Measurements from ENCODE around the gene MARK1. TPM values are rescaled to one million over a fixed set of nuclear protein-coding genes. Genes with fewer than 3 reads are reported as not detected.

Gene MARK1
- total RNA-seq, 1 donor from 2014 or later, result 105 TPM

- Mint-ChIP-seq H3K36me3 (ENCODE audit: unreplicated experiment) (peaks cover 5% of the 10 kb centered on the region), H3K27ac (ENCODE audit: unreplicated experiment) (no peak overlapping the region), H3K27me3 (ENCODE audit: unreplicated experiment) (no peaks in the 10 kb centered on the region)
Observed at GRCh38 chr1:220706480-220706879, 178.5 kb downstream of the MARK1 start.

DNA sequence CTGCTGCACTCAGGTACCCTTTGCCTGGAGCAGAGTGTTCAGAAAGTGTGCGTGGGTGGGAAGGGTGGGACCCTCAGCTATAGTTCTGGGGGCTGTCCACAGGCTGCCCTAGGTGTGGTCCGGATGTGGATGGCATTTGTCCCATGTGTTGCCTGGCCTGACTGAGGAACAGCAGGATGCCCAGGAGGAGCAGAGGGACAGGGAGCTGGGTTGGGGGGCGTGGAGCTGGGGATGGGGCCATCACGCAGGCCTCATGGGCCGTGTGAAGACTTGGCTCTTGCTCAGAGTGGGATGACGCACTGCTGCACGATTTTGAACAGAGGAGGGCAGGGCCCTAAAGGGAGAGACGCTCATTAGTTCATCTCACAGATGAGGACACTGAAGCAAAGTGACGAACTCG is 179.2 kb downstream of the MARK1 start:
- TF ChIP-seq, protein P1, sequence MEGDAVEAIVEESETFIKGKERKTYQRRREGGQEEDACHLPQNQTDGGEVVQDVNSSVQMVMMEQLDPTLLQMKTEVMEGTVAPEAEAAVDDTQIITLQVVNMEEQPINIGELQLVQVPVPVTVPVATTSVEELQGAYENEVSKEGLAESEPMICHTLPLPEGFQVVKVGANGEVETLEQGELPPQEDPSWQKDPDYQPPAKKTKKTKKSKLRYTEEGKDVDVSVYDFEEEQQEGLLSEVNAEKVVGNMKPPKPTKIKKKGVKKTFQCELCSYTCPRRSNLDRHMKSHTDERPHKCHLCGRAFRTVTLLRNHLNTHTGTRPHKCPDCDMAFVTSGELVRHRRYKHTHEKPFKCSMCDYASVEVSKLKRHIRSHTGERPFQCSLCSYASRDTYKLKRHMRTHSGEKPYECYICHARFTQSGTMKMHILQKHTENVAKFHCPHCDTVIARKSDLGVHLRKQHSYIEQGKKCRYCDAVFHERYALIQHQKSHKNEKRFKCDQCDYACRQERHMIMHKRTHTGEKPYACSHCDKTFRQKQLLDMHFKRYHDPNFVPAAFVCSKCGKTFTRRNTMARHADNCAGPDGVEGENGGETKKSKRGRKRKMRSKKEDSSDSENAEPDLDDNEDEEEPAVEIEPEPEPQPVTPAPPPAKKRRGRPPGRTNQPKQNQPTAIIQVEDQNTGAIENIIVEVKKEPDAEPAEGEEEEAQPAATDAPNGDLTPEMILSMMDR (IDR thresholded peaks at IDR 0.05; ENCODE audit: partially characterized antibody, unreplicated experiment), result no peak
- DNase-seq, result no peak
- H3K27ac Mint-ChIP-seq (ENCODE audit: unreplicated experiment), result no peak overlapping the region
- no peak overlapping the region for H3K4me3 Mint-ChIP-seq (ENCODE audit: unreplicated experiment)
- H3K36me3 Mint-ChIP-seq (ENCODE audit: unreplicated experiment), result peaks cover 5% of the 10 kb centered on the region
- no peaks in the 10 kb centered on the region for H3K4me1 Mint-ChIP-seq (ENCODE audit: low read depth, unreplicated experiment)
- H3K27me3 Mint-ChIP-seq (ENCODE audit: unreplicated experiment), result no peaks in the 10 kb centered on the region
- H3K9me3 Mint-ChIP-seq (ENCODE audit: unreplicated experiment), result peaks cover 1% of the 10 kb centered on the region

More at GRCh38 chr1:220706480-220706879, 178.5 kb downstream of the MARK1 start:
- DNase-seq, result no peak
- H3K9me3 Mint-ChIP-seq (ENCODE audit: unreplicated experiment), result peaks cover 1% of the 10 kb centered on the region
- no peak overlapping the region for H3K4me3 Mint-ChIP-seq (ENCODE audit: unreplicated experiment)
- H3K4me1 Mint-ChIP-seq (ENCODE audit: low read depth, unreplicated experiment), result no peaks in the 10 kb centered on the region
- TF ChIP-seq, protein P1 (IDR thresholded peaks at IDR 0.05; ENCODE audit: partially characterized antibody, unreplicated experiment), result no peak

- TF ChIP-seq, protein P1 (IDR thresholded peaks at IDR 0.05; ENCODE audit: partially characterized antibody, unreplicated experiment), result no peak
- Mint-ChIP-seq H3K27me3 (ENCODE audit: unreplicated experiment) (no peaks in the 10 kb centered on the region), H3K9me3 (ENCODE audit: unreplicated experiment) (peaks cover 1% of the 10 kb centered on the region), H3K27ac (ENCODE audit: unreplicated experiment) (no peak overlapping the region), H3K4me3 (ENCODE audit: unreplicated experiment) (no peak overlapping the region), H3K4me1 (ENCODE audit: low read depth, unreplicated experiment) (no peaks in the 10 kb centered on the region), H3K36me3 (ENCODE audit: unreplicated experiment) (peaks cover 5% of the 10 kb centered on the region)
- no peak for DNase-seq
Observed at GRCh38 chr1:220708244-220708643, 180.3 kb downstream of the MARK1 start.

DNA sequence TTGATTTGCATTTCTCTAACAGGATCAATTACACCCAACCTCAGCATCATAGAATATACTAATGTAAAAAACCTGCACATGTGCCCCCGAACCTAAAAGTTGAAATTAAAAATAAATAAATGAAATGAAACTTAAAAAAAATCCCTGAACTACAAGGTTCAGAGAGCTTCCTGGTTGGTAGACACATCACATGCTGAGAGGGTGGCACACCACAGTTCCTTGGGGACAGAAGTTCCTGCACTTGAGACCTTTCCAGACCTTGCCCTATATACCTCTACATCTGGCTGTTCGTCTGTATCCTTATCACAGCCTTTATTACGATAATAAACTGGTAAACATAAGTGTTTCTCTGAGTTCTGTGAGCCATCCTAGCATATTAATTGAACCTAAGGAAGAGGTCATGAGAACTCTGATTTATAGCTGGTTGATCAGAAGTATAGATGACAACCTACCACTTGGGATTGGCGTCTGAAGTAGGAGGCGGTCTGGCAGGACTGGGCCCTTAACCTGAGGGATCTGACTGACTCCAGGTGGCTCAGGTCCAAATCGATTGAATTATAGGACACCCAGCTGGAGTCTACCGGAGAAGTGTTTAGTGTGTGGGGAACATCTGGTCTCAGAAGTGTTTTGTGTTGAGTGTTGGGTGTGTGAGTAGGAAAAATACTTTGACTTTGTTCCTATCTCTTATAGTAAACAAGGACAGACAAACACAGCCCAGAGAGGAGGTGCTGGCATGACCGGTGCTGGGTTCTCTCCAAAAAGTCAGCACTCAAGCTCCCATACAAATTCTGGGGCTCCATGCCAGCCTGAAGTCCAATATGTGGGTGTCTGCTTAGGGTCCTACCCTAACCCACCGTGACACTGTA is 181.2 kb downstream of the MARK1 start:
- peaks cover 1% of the 10 kb centered on the region for H3K9me3 Mint-ChIP-seq (ENCODE audit: unreplicated experiment)
- H3K27me3 Mint-ChIP-seq (ENCODE audit: unreplicated experiment), result no peaks in the 10 kb centered on the region
- H3K4me1 Mint-ChIP-seq (ENCODE audit: low read depth, unreplicated experiment), result no peaks in the 10 kb centered on the region
- H3K27ac Mint-ChIP-seq (ENCODE audit: unreplicated experiment), result no peak overlapping the region
- no peak for DNase-seq
- no peak overlapping the region for H3K4me3 Mint-ChIP-seq (ENCODE audit: unreplicated experiment)
- TF ChIP-seq, protein P1 (IDR thresholded peaks at IDR 0.05; ENCODE audit: partially characterized antibody, unreplicated experiment), result no peak
- H3K36me3 Mint-ChIP-seq (ENCODE audit: unreplicated experiment), result peaks cover 5% of the 10 kb centered on the region

DNA sequence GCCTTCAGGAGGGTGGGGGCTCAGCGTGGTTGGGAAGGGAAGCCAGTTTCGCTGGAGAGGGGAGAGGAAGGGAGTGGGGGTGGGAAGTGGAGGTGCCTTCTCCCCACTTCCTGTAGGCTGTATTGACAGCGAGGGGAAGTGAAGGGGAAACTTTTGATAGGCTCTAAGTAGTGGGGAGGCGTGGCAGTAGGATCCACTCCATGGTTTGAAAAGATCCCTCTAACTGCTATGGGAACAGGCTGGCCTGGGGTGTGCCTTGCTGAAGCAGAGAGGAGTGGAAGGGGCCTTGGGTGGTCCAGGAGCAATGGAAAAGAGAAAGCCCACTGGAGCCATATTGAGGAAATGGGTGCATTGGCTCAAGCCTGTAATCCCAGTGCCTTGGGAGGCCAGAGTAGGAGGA is 182.4 kb downstream of the MARK1 start:
- H3K27me3 Mint-ChIP-seq (ENCODE audit: unreplicated experiment), result no peaks in the 10 kb centered on the region
- peaks cover 5% of the 10 kb centered on the region for H3K36me3 Mint-ChIP-seq (ENCODE audit: unreplicated experiment)
- no peaks in the 10 kb centered on the region for H3K4me1 Mint-ChIP-seq (ENCODE audit: low read depth, unreplicated experiment)
- DNase-seq, result no peak
- H3K9me3 Mint-ChIP-seq (ENCODE audit: unreplicated experiment), result peaks cover 1% of the 10 kb centered on the region
- H3K4me3 Mint-ChIP-seq (ENCODE audit: unreplicated experiment), result no peak overlapping the region
- TF ChIP-seq, protein P1 (IDR thresholded peaks at IDR 0.05; ENCODE audit: partially characterized antibody, unreplicated experiment), result no peak
- no peak overlapping the region for H3K27ac Mint-ChIP-seq (ENCODE audit: unreplicated experiment)

All from glutamatergic neuron (in vitro differentiated cells).